AG09309 (cell line): Measurements from ENCODE around the gene THAP9.
"Not testable (repeated sequence)": the region's sequence is repeated elsewhere in the genome, so short reads cannot be mapped to it uniquely, and the experiment has no call there.

ENCODE experiments used
- DNase-seq: peaks from one replicate; pipeline ENCODE4 v3.0.0-alpha.2; 2010; ENCODE audit warnings: low read depth
- H3K4me3 ChIP-seq: 2 replicates; pipeline ENCODE4 v1.5.1; 2011; ENCODE audit warnings: mild to moderate bottlenecking, low read depth, low read length, moderate library complexity; ENCODE audit not compliant: control insufficient read depth
- CTCF ChIP-seq: IDR thresholded peaks from 2 replicates; pipeline ENCODE4 v1.5.1; 2011; ENCODE audit warnings: mild to moderate bottlenecking, low read depth, low read length, inconsistent platforms; ENCODE audit not compliant: insufficient read depth, control insufficient read depth; ENCODE audit errors: missing control alignments

The THAP9 gene

GRCh38 chr4:82864336-82864979 lies 36.1 kb upstream of the THAP9 start:
- H3K4me3 ChIP-seq, result no peak overlapping the region
- no peak for TF ChIP-seq CTCF
- no peak for DNase-seq

- TF ChIP-seq CTCF, result no peak
- DNase-seq, result peak; percentile 73
- no peak overlapping the region for H3K4me3 ChIP-seq
Measured at GRCh38 chr4:82865592-82865991, 34.9 kb upstream of the THAP9 start.

GRCh38 chr4:82866033-82866432 lies 34.5 kb upstream of the THAP9 start:
- not testable (repeated sequence) for DNase-seq

GRCh38 chr4:82866706-82867385 lies 33.7 kb upstream of the THAP9 start:
- DNase-seq, result no peak
- H3K4me3 ChIP-seq, result no peak overlapping the region
- no peak for TF ChIP-seq CTCF

More at GRCh38 chr4:82866033-82866432, 34.5 kb upstream of the THAP9 start:
- H3K4me3 ChIP-seq, result not testable (repeated sequence)

- H3K4me3 ChIP-seq, result no peak overlapping the region
- TF ChIP-seq CTCF, result no peak
- DNase-seq, result no peak
Measured at GRCh38 chr4:82868572-82868971, 32.0 kb upstream of the THAP9 start.

GRCh38 chr4:82885410-82885809 lies 15.1 kb upstream of the THAP9 start:
- DNase-seq, result no peak
- no peak overlapping the region for H3K4me3 ChIP-seq
- TF ChIP-seq CTCF, result no peak

- no peak for DNase-seq
- no peak overlapping the region for H3K4me3 ChIP-seq
- no peak for TF ChIP-seq CTCF
Measured at GRCh38 chr4:82886147-82886942, 14.2 kb upstream of the THAP9 start.
